Measurements from ENCODE around the gene NFATC2. TPM values are rescaled to one million over a fixed set of nuclear protein-coding genes. Genes with fewer than 3 reads are reported as not detected.

The NFATC2 gene
- total RNA-seq, 4 donors from 2014 or later: 8.8 to 15.6 (median 13.0) TPM

- no peak for TF ChIP-seq POLR2AphosphoS5 (IDR thresholded peaks at IDR 0.05)
- TF ChIP-seq CTCF (IDR thresholded peaks at IDR 0.05): no peak
- TF ChIP-seq EP300 (IDR thresholded peaks at IDR 0.05): no peak
- no peak for TF ChIP-seq POLR2A (IDR thresholded peaks at IDR 0.05; ENCODE audit: low read depth)
- Histone ChIP-seq H3K27me3 (no peaks in the 10 kb centered on the region), H3K36me3 (peaks cover 0 to 8% (median 2%) of the 10 kb centered on the region in 4 donors), H3K27ac (replicated peaks in 1 of 4) (no peak overlapping the region), H3K9me3 (no peaks in the 10 kb centered on the region), H3K4me3 (no peak overlapping the region), H3K4me1 (peaks cover 14 to 22% (median 20%) of the 10 kb centered on the region in 4 donors)
- WGBS: 86% methylated on average over 6 of the region's 6 CpGs
- DNase-seq (ENCODE audit: extremely low spot score): no peak
- intact Hi-C loops (cut with DNase I): no loop called here
These were observed 99.9 kb downstream of the NFATC2 start for GRCh38 chr20:51442602-51443001.

- Histone ChIP-seq H3K9me3 (no peaks in the 10 kb centered on the region), H3K27ac (replicated peaks in 1 of 4) (no peak overlapping the region), H3K4me3 (no peak overlapping the region), H3K36me3 (peaks cover 0 to 8% (median 2%) of the 10 kb centered on the region in 4 donors), H3K27me3 (no peaks in the 10 kb centered on the region), H3K4me1 (peaks cover 0 to 2% (median 0%) of the 10 kb centered on the region in 4 donors)
- intact Hi-C loops (cut with DNase I): no loop called here
- 76% methylated on average over 7 of the region's 7 CpGs for WGBS
- DNase-seq (ENCODE audit: extremely low spot score): no peak
- TF ChIP-seq CTCF (IDR thresholded peaks at IDR 0.05) (no peak), POLR2A (IDR thresholded peaks at IDR 0.05; ENCODE audit: low read depth) (no peak), EP300 (IDR thresholded peaks at IDR 0.05) (no peak)
These were observed 101.9 kb downstream of the NFATC2 start for GRCh38 chr20:51440589-51440988.

- no peak for DNase-seq (ENCODE audit: extremely low spot score)
- H3K36me3 ChIP-seq: peaks cover 0 to 15% (median 11%) of the 10 kb centered on the region in 4 donors
- H3K4me1 ChIP-seq: no peaks in the 10 kb centered on the region
- intact Hi-C loops (cut with DNase I): no loop called here
- H3K4me3 ChIP-seq: no peak overlapping the region
- no peak overlapping the region for H3K27ac ChIP-seq (replicated peaks in 1 of 4)
- H3K27me3 ChIP-seq: no peaks in the 10 kb centered on the region
- H3K9me3 ChIP-seq: no peaks in the 10 kb centered on the region
- TF ChIP-seq CTCF (IDR thresholded peaks at IDR 0.05) (no peak), EP300 (IDR thresholded peaks at IDR 0.05) (no peak), POLR2A (IDR thresholded peaks at IDR 0.05; ENCODE audit: low read depth) (no peak), POLR2AphosphoS5 (IDR thresholded peaks at IDR 0.05) (no peak)
- 98% methylated on average over 5 of the region's 9 CpGs for WGBS
These were observed 103.3 kb downstream of the NFATC2 start for GRCh38 chr20:51439160-51439689.

GRCh38 chr20:51438136-51438535 lies 104.4 kb downstream of the NFATC2 start:
- 96% methylated on average over 2 of the region's 2 CpGs for WGBS
- TF ChIP-seq POLR2AphosphoS5 (IDR thresholded peaks at IDR 0.05) (no peak), POLR2A (IDR thresholded peaks at IDR 0.05; ENCODE audit: low read depth) (no peak), CTCF (IDR thresholded peaks at IDR 0.05) (no peak)
- Histone ChIP-seq H3K4me3 (no peak overlapping the region), H3K27me3 (no peaks in the 10 kb centered on the region), H3K4me1 (no peaks in the 10 kb centered on the region), H3K27ac (replicated peaks in 1 of 4) (no peak overlapping the region), H3K9me3 (no peaks in the 10 kb centered on the region), H3K36me3 (peaks cover 0 to 26% (median 13%) of the 10 kb centered on the region in 4 donors)
- no peak for DNase-seq (ENCODE audit: extremely low spot score)
- intact Hi-C loops (cut with DNase I): no loop called here

Data from esophagus muscularis mucosa (tissue), 4 donors.